GM21529 (cell line): ENCODE measurements around the gene TBRG4.
"Not testable (repeated sequence)": the region's sequence is repeated elsewhere in the genome, so short reads cannot be mapped to it uniquely, and the experiment has no call there.

Experiments
- ATAC-seq: cut with Tn5 transposase; IDR thresholded peaks from one replicate; pipeline ENCODE4 v1.9.1; 2021; ENCODE audit not compliant: unreplicated experiment

Gene TBRG4

GRCh38 chr7:45111298-45112223 lies at the start of gene TBRG4:
TBRG4 (minus strand) TSS chr7:45111697; CDS start chr7:45109237, 2,460 bp downstream.
- ATAC-seq, result peak; percentile 95

- no peak for ATAC-seq
Measured at GRCh38 chr7:45161138-45161537, 49.6 kb upstream of the TBRG4 start.

- ATAC-seq, result peak; percentile 69
Measured at GRCh38 chr7:45160417-45160881, 49.0 kb upstream of the TBRG4 start.

GRCh38 chr7:45159296-45159695 lies 47.8 kb upstream of the TBRG4 start:
- no peak for ATAC-seq

- no peak for ATAC-seq
Measured at GRCh38 chr7:45158471-45158870, 47.0 kb upstream of the TBRG4 start.

GRCh38 chr7:45157653-45158401 lies 46.3 kb upstream of the TBRG4 start, which contains the start of gene RAMP3:
RAMP3 (plus strand) TSS chr7:45157791; CDS start chr7:45157829, 38 bp downstream.
- no peak for ATAC-seq

- ATAC-seq, result no peak
Measured at GRCh38 chr7:45157286-45157652, 45.8 kb upstream of the TBRG4 start.

- no peak for ATAC-seq
Measured at GRCh38 chr7:45156516-45157272, 45.2 kb upstream of the TBRG4 start.

- no peak for ATAC-seq
Measured at GRCh38 chr7:45155941-45156340, 44.4 kb upstream of the TBRG4 start.

- no peak for ATAC-seq
Measured at GRCh38 chr7:45155357-45155900, 43.9 kb upstream of the TBRG4 start.

GRCh38 chr7:45153861-45154260 lies 42.4 kb upstream of the TBRG4 start:
- not testable (repeated sequence) for ATAC-seq

GRCh38 chr7:45153233-45153632 lies 41.7 kb upstream of the TBRG4 start:
- ATAC-seq, result no peak

GRCh38 chr7:45151967-45152366 lies 40.5 kb upstream of the TBRG4 start:
- ATAC-seq, result no peak

GRCh38 chr7:45151131-45151684 lies 39.7 kb upstream of the TBRG4 start:
- ATAC-seq, result no peak

- no peak for ATAC-seq
Measured at GRCh38 chr7:45150199-45150598, 38.7 kb upstream of the TBRG4 start.

GRCh38 chr7:45149606-45150005 lies 38.1 kb upstream of the TBRG4 start:
- ATAC-seq, result no peak

GRCh38 chr7:45148653-45148973 lies 37.1 kb upstream of the TBRG4 start:
- ATAC-seq, result no peak

GRCh38 chr7:45147858-45148652 lies 36.6 kb upstream of the TBRG4 start:
- ATAC-seq, result no peak

- ATAC-seq, result no peak
Measured at GRCh38 chr7:45146531-45147379, 35.3 kb upstream of the TBRG4 start.
